ENCODE measurements around the gene NEK10.

NEK10 gene

GRCh38 chr3:27185231-27185989, 183.8 kb downstream of the NEK10 start:
- in situ Hi-C loops (cut with HindIII; ENCODE audit: low sequenced_read_pairs) = no loop called here

- in situ Hi-C loops (cut with HindIII; ENCODE audit: low sequenced_read_pairs) = no loop called here
These were observed 184.9 kb downstream of the NEK10 start for GRCh38 chr3:27184261-27184660.

- in situ Hi-C loops (cut with HindIII; ENCODE audit: low sequenced_read_pairs) = no loop called here
These were observed 192.9 kb downstream of the NEK10 start for GRCh38 chr3:27176256-27176655.

GRCh38 chr3:27174530-27174929, 194.7 kb downstream of the NEK10 start:
- in situ Hi-C loops (cut with HindIII; ENCODE audit: low sequenced_read_pairs) = no loop called here

GRCh38 chr3:27171113-27171512, 198.1 kb downstream of the NEK10 start:
- in situ Hi-C loops (cut with HindIII; ENCODE audit: low sequenced_read_pairs) = no loop called here

GRCh38 chr3:27166888-27167287, 202.3 kb downstream of the NEK10 start:
- in situ Hi-C loops (cut with HindIII; ENCODE audit: low sequenced_read_pairs) = no loop called here

GRCh38 chr3:27165321-27165721, 203.9 kb downstream of the NEK10 start:
- in situ Hi-C loops (cut with HindIII; ENCODE audit: low sequenced_read_pairs) = no loop called here

- in situ Hi-C loops (cut with HindIII; ENCODE audit: low sequenced_read_pairs) = no loop called here
These were observed 208.3 kb downstream of the NEK10 start for GRCh38 chr3:27160779-27161287.

GRCh38 chr3:27160146-27160545, 209.0 kb downstream of the NEK10 start:
- in situ Hi-C loops (cut with HindIII; ENCODE audit: low sequenced_read_pairs) = no loop called here

- in situ Hi-C loops (cut with HindIII; ENCODE audit: low sequenced_read_pairs) = no loop called here
These were observed 222.0 kb downstream of the NEK10 start for GRCh38 chr3:27147215-27147614.

GRCh38 chr3:27146786-27147185, 222.4 kb downstream of the NEK10 start:
- in situ Hi-C loops (cut with HindIII; ENCODE audit: low sequenced_read_pairs) = no loop called here

GRCh38 chr3:27145719-27146118, 223.5 kb downstream of the NEK10 start:
- in situ Hi-C loops (cut with HindIII; ENCODE audit: low sequenced_read_pairs) = no loop called here

GRCh38 chr3:27141668-27142067, 227.5 kb downstream of the NEK10 start:
- in situ Hi-C loops (cut with HindIII; ENCODE audit: low sequenced_read_pairs) = no loop called here

- in situ Hi-C loops (cut with HindIII; ENCODE audit: low sequenced_read_pairs) = loop anchor here (10.0 kb wide), 1 partner anchor 116 kb away; no protein-coding TSS in a partner anchor
These were observed 230.6 kb downstream of the NEK10 start for GRCh38 chr3:27138562-27138961.

- in situ Hi-C loops (cut with HindIII; ENCODE audit: low sequenced_read_pairs) = loop anchor here (10.0 kb wide), 1 partner anchor 117 kb away; no protein-coding TSS in a partner anchor
These were observed 231.2 kb downstream of the NEK10 start for GRCh38 chr3:27138005-27138404.

GRCh38 chr3:27134171-27134796, 234.9 kb downstream of the NEK10 start:
- in situ Hi-C loops (cut with HindIII; ENCODE audit: low sequenced_read_pairs) = loop anchor here (10.0 kb wide), 1 partner anchor 121 kb away; no protein-coding TSS in a partner anchor

- in situ Hi-C loops (cut with HindIII; ENCODE audit: low sequenced_read_pairs) = loop anchor here (10.0 kb wide), 1 partner anchor 122 kb away; no protein-coding TSS in a partner anchor
These were observed 236.1 kb downstream of the NEK10 start for GRCh38 chr3:27133060-27133459.

GRCh38 chr3:27130796-27131195, 238.4 kb downstream of the NEK10 start:
- in situ Hi-C loops (cut with HindIII; ENCODE audit: low sequenced_read_pairs) = loop anchor here (10.0 kb wide), 1 partner anchor 124 kb away; no protein-coding TSS in a partner anchor

GRCh38 chr3:27127879-27128278, 241.3 kb downstream of the NEK10 start:
- in situ Hi-C loops (cut with HindIII; ENCODE audit: low sequenced_read_pairs) = no loop called here

- in situ Hi-C loops (cut with HindIII; ENCODE audit: low sequenced_read_pairs) = no loop called here
These were observed 242.0 kb downstream of the NEK10 start for GRCh38 chr3:27127195-27127594.

GRCh38 chr3:27125821-27126501, 243.2 kb downstream of the NEK10 start:
- in situ Hi-C loops (cut with HindIII; ENCODE audit: low sequenced_read_pairs) = no loop called here
